Left ventricle myocardium superior (tissue), 1 donor: ENCODE measurements around the gene KLK12. TPM values are rescaled to one million over a fixed set of nuclear protein-coding genes. Genes with fewer than 3 reads are reported as not detected.
"Not testable (repeated sequence)": the region's sequence is repeated elsewhere in the genome, so short reads cannot be mapped to it uniquely, and the experiment has no call there.

ENCODE experiments used
- ATAC-seq: fragments of 200-7000 bp; cut with Tn5 transposase; one replicate; pipeline ENCODE4 v1.9.1; 2020; ENCODE audit warnings: mild to moderate bottlenecking, moderate library complexity
- DNase-seq: peaks from one replicate; pipeline ENCODE4 v3.0.0-alpha.2; 2020
- intact Hi-C: fragments of 100-400 bp; cut with micrococcal nuclease; formaldehyde crosslinking; loops from one replicate; pipeline ENCODE4 v1.11.0; 2022
- total RNA-seq: library from RNA; stranded (reverse); fragmentation: NEBNext Ultra II Directional; extraction: Animal tissue kit (Norgen Biotek cat#: 25700); gene quantifications from one replicate; pipeline ENCODE4 v1.2.1, GENCODE V29; 2021
- donor health status: DM: no; HTN: yes; CAD: no; lungs with severe emphysema.

The KLK12 gene
- total RNA-seq, 1 donor from 2014 or later = not detected

DNA sequence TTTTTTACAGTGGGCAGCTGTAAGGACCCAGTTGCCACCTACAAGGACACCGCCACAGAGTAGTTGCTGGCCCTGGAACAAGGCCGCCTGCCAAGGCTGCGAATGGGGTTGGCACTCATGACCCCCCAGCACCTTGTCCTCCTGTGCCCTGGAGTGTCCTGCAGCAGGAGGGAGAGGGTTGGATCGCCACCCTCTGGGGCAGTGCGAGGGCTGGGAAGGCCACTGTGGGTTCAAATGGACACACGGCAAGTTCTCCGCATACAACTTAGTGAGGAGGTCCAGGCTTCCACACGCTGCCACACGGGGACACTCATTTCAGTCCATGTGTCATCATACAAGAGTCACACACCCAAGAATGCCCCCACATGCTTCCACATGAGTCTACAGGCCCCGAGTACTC is 34.4 kb downstream of the KLK12 start:
- ATAC-seq = no peak
- no peak for DNase-seq
- intact Hi-C loops = no loop called here

DNA sequence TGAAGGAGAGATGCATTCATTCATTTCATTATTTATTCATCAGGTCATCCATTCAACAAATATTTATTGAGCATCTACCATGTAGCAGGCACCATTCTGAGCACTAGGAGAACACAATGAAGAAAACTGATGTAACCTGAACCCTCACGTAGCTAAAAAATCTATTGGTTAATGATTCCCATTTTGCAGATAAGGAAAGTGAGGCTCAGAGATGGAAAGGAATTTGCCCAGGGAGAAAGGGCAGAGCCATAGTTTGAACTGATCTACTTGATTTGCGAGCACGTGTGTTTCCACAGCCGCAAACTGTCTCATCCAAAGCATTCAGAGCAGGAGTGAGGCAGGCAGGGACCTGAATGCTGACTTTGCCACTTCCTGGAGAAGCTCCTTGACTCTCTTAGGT is 36.1 kb downstream of the KLK12 start:
- intact Hi-C loops = no loop called here
- ATAC-seq (no peak), DNase-seq (no peak)

DNA sequence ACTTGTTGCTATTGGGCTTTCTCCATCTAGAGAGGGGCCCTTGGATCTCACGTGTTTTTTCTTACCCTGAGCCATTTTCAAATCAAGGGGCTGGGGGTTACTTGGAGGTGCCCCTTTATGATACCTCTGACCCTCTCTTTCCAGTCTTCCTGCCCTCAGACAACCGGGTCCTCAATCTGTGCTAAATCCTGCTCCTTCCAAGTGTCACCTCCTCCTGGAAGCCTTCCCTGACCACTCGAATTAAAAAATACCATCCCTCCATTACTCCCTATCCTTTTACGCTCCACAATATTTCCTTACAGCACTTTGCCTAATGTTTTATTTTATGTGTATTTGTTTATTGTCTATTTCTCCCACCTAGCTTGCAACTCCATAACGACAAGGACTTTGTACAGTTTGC is 36.7 kb downstream of the KLK12 start:
- DNase-seq (no peak), ATAC-seq (no peak)
- intact Hi-C loops = no loop called here

DNA sequence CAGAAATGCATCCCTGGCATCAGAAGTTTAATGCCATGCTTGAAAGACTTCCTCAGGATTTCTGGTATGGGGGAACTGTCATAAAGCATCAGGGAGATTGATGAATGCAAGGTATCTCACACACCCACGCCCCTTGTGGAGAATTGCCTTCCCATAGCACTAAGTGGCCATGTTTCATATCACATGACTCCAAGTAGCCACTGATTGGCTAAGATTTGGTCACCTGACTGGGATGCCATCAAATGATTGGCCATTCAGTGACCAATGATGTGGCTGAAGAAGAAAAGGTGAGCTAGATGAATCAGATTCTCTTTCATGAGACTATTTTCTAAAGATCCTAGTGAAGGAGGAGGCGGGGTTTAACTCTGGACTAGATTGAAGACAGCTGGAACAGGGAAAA is 40.7 kb downstream of the KLK12 start:
- intact Hi-C loops = no loop called here
- no peak for DNase-seq
- ATAC-seq = no peak

DNA sequence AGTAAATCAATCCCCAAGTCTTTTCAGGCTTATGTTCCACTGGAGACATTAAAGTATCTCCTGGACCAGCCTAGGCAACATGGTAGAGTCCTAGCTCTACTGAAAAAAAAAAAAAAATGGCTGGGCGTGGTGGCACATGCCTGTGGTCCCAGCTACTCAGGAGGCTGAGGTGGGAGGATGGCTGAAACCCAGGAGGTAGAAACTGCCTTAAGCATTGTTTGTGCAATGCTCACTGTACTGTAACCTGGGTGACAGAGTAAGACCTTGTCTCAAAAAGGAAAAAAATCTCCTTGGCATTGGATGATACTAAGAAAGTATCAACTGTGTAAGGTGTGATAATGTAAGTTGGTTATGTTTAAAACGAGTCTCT is 42.2 kb downstream of the KLK12 start:
- intact Hi-C loops = no loop called here
- no peak for DNase-seq
- ATAC-seq = no peak

DNA sequence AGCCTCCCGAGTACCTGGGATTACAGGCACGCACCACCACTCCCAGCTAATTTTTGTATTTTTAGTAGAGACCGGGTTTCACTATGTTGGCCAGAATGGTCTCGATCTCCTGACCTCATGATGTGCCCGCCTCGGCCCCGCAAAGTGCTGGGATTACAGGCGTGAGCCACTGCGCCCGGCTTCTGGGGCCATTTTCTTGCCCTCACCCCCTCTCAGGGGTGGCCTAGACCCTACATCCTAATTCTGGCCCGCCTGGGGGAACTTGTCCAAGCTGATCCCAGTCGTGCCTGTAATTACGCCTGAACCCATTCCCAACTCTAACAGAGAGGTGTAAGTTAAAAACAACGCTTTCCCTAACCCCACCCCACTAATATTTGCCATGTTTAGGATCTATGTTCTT is 50.4 kb downstream of the KLK12 start:
- ATAC-seq, intact Hi-C loops, DNase-seq: not testable (repeated sequence)

DNA sequence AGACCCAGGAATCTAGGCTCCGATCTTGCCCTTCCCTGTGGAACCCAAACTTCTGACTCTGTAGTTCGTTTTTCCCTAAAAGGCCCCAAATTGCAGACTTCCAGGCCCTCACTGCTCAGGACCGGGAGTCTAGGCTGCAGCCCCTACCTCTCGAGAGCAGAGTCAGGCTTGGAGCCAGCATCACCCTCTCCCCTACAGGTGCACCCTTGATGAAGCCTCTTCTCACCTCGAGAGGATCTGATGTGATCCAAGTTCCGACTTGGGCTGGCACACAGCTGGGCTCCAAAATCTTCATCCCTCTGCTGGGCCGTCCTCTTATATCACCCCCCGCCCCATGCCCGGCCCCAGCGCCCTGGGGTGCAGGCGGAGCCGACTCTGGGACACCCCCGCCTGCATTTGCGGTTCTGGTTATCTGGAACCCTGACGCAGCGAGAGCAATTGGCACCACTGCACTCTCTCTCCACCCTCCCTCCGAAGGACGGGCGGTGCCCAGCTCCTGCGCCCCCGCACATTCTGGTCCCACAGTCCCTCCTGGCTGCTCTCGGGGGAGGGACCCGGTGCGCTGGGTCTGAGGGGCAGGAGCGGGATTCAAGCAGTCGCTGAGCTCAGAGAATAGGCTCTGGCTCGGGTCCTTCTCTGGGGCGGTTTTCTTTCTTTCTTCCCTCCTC is 51.0 kb downstream of the KLK12 start, which contains the start of gene KLK7:
Gene KLK7, minus strand, starts transcription at position 293 of the 668 bp plus-strand sequence. CDS start 1,518 bp downstream, outside the sequence.
- ATAC-seq (no peak), DNase-seq (no peak)
- intact Hi-C loops = no loop called here

DNA sequence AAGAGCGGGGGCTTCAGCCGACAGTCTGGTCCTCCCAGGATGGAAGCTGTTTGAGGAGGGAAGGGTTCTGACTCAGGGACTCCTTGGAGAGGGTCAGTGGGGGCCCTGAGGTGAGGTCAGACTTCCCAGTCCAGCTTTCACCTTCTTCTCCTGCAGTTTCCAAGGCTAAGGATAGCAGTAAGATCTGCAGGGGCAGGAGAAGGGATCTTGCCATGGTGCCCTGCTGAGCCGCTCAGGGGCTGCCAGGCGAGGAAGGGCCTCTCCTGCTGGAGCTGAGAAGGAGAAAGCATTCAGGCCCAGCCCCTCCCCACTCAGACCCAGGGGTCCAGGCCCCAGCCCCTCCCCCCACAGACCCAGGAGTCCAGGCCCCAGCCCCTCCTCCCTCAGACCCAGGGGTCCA is 52.6 kb downstream of the KLK12 start:
- no peak for ATAC-seq

DNA sequence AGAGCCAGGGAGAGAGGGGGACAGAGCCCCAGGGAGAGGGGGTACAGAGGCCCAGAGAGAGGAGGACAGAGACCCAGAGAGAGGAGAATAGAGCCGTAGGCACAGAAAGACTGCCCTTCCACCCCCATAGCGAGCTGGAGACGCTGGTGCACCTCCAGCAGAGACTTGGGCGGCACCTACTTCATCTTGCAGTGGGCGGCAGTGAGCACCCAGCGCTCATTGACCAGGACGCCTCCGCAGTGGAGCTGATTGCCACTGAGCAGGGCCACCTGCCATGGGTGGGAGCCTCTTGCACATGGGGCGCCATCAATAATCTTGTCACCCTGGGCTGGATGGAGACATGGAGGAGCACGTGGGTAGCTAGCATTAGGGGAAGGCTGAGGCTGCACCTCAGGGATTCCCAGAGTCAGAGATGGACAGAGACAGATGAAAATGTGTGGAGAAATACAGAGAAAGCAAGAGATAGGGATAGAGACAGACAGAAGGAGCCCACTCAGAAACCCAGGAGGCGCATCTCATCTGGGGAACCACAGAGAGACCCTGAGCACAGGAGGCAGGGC is 53.1 kb downstream of the KLK12 start:
- intact Hi-C loops = no loop called here
- ATAC-seq (no peak), DNase-seq (no peak)

More for the DNA sequence above, 52.6 kb downstream of the KLK12 start:
- DNase-seq = no peak
- intact Hi-C loops = no loop called here

DNA sequence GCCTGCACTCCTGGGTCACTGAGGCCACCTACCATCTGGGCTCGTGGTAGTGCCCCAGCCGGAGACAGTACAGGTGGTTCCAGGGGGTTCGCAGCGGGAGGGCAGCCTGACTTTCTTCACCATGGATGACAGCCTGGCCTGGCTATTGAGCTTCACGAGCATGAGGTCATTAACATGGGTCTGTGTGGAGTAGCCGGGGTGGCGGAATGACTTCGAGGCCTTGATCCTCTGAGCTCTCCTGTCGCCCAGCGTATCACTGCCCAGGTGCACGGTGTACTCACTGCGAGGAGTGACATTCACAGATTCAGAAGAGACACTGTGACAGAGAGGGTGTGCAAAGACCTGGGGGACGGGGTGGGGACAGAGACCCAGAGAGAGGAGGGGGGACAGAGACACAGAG is 54.6 kb downstream of the KLK12 start:
- no peak for ATAC-seq
- DNase-seq = no peak
- intact Hi-C loops = no loop called here

DNA sequence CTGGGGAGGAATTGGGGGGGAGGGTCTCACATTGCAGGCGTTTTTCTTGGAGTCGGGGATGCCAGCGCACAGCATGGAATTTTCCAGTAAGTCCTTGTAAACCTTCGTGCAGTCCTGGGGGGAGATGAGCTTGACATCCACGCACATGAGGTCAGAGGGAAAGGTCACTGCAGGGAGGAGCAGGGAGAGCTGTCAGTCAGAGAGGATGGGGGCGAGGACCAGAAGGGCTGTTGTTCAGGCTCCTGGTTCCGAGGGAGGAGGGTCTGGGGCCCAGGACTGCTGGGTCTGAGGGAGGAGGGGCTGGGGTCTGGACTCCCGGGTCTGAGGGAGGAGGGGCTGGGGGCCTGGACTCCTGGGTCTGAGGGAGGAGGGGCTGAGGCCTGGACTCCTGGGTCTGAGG is 55.0 kb downstream of the KLK12 start:
- no peak for ATAC-seq
- intact Hi-C loops = no loop called here
- no peak for DNase-seq

Other genes starting within 250 kb of the KLK12 start
- not detected for gene ACP4, start 244.6 kb downstream of the KLK12 start, total RNA-seq
- not detected for gene KLK1, start 211.2 kb downstream of the KLK12 start, total RNA-seq
- not detected for gene KLK15, start 201.4 kb downstream of the KLK12 start, total RNA-seq
- not detected for gene KLK3, start 180.1 kb downstream of the KLK12 start, total RNA-seq
- not detected for gene KLK2, start 161.6 kb downstream of the KLK12 start, total RNA-seq
- gene KLK4, start 123.6 kb downstream of the KLK12 start, total RNA-seq = not detected
- gene KLK5, start 82.0 kb downstream of the KLK12 start, total RNA-seq = not detected
- not detected for gene KLK6, start 65.4 kb downstream of the KLK12 start, total RNA-seq
- gene KLK7, start 51.1 kb downstream of the KLK12 start, total RNA-seq = not detected
- gene KLK8, start 33.4 kb downstream of the KLK12 start, total RNA-seq = not detected
- gene KLK10, start 15.3 kb downstream of the KLK12 start, total RNA-seq = 0.50 TPM
- gene KLK11, start 8.4 kb downstream of the KLK12 start, total RNA-seq = 0.62 TPM
- gene KLK13, start 30.1 kb upstream of the KLK12 start, total RNA-seq = not detected
- 0.89 TPM for gene KLK14, start 47.9 kb upstream of the KLK12 start, total RNA-seq
- 3.6 TPM for gene CTU1, start 73.4 kb upstream of the KLK12 start, total RNA-seq
- 1.4 TPM for gene SIGLEC9, start 89.9 kb upstream of the KLK12 start, total RNA-seq
- 0.50 TPM for gene SIGLEC7, start 107.3 kb upstream of the KLK12 start, total RNA-seq
- gene CD33, start 190.1 kb upstream of the KLK12 start, total RNA-seq = 4.4 TPM
- not detected for gene SIGLECL1, start 216.1 kb upstream of the KLK12 start, total RNA-seq